K562 (cell line): Measurements from ENCODE around the gene TMEM217. TPM values are rescaled to one million over a fixed set of nuclear protein-coding genes. Genes with fewer than 3 reads are reported as not detected.

Experiments used
- DPF2 ChIP-seq: fragments of 450-650 bp; IDR thresholded peaks from 2 replicates; pipeline ENCODE4 v1.6.1; 2016
- E4F1 ChIP-seq: fragments of 250-450 bp; sonication (Bioruptor Pico); IDR thresholded peaks from 2 replicates; pipeline ENCODE4 v1.5.0; 2021; ENCODE audit warnings: mild to moderate bottlenecking, borderline replicate concordance
- ERF ChIP-seq: fragments of 450-650 bp; formaldehyde crosslinking; IDR thresholded peaks from 2 replicates; pipeline ENCODE4 v1.4.0; 2020; ENCODE audit warnings: mild to moderate bottlenecking, mixed read lengths
- ETV5 ChIP-seq: sonication (generic); formaldehyde crosslinking; IDR thresholded peaks from 2 replicates; pipeline ENCODE4 v1.4.0; 2020; ENCODE audit warnings: low read depth, mild to moderate bottlenecking, missing genetic modification reagents
- KAT8 ChIP-seq: fragments of 450-650 bp; IDR thresholded peaks from 2 replicates; pipeline ENCODE4 v1.6.1; 2016; ENCODE audit warnings: low read depth, mild to moderate bottlenecking
- LEF1 ChIP-seq: fragments of 450-650 bp; IDR thresholded peaks from 2 replicates; pipeline ENCODE4 v1.6.1; 2016; ENCODE audit warnings: mild to moderate bottlenecking
- MBD2 ChIP-seq: sonication (generic); IDR thresholded peaks from 2 replicates; pipeline ENCODE4 v1.6.1; 2016; ENCODE audit warnings: low read depth, borderline replicate concordance
- MED1 ChIP-seq: sonication (generic); formaldehyde crosslinking; IDR thresholded peaks from 2 replicates; pipeline ENCODE4 v1.8.1; 2023; ENCODE audit warnings: missing genetic modification reagents, borderline replicate concordance
- MTA1 ChIP-seq: fragments of 450-650 bp; IDR thresholded peaks from 2 replicates; pipeline ENCODE4 v1.6.1; 2017; ENCODE audit warnings: borderline replicate concordance
- SMARCA5 ChIP-seq: fragments of 450-650 bp; IDR thresholded peaks from 2 replicates; pipeline ENCODE4 v1.6.1; 2016
- TEAD4 ChIP-seq, 2 experiments: sonication (generic) in 1 of 2; formaldehyde crosslinking in 1 of 2; IDR thresholded peaks; 2 replicates each; pipeline versions ENCODE4 v1.6.1 to v1.8.0; 2012 to 2022; ENCODE audit warnings: borderline replicate concordance in 1 of 2, inconsistent platforms in 1 of 2, low read length in 1 of 2, mild to moderate bottlenecking in 1 of 2, missing genetic modification reagents in 1 of 2
- ZBTB40 ChIP-seq, 2 experiments: fragments of 450-650 bp in 1 of 2; sonication (generic) in 1 of 2; formaldehyde crosslinking in 1 of 2; IDR thresholded peaks; 2 replicates each; pipeline versions ENCODE4 v1.7.1 to v1.9.0; 2016 to 2022; ENCODE audit warnings: inconsistent platforms in 1 of 2, mild to moderate bottlenecking in 1 of 2, missing genetic modification reagents in 1 of 2
- ZEB2 ChIP-seq: fragments of 450-650 bp; IDR thresholded peaks from 2 replicates; pipeline ENCODE4 v1.6.1; 2016
- polyA plus RNA-seq, 8 experiments: library from polyadenylated mRNA; depleted of rRNA in 4 of 8; stranded (reverse) in 5 of 8; unstranded in 3 of 8; fragments of >200 nt; fragmentation: Nextera tagmentation in 2 of 8; fragmentation: Illumina TruSeq in 1 of 8; extraction: Ambion mirVana in 2 of 8; extraction: Trizol in 1 of 8; gene quantifications; 2 replicates each; pipeline versions ENCODE4 v1.2.1 to v1.2.3, GENCODE V29; 2011 to 2014; ENCODE audit warnings: inconsistent platforms in 1 of 8, missing spikeins in 1 of 8
- total RNA-seq, 7 experiments: library from RNA; depleted of rRNA in 6 of 7; stranded (reverse); fragments of >200 nt in 6 of 7; fragmentation: Illumina TruSeq in 2 of 7; extraction: Trizol in 2 of 7; gene quantifications; 2 replicates each; pipeline versions ENCODE4 v1.2.1 to v1.2.3, GENCODE V29; 2011 to 2021; ENCODE audit warnings: low replicate concordance in 1 of 7
- TF ChIP-seq, protein P1 (sequence below): fragments of 150-350 bp; conservative IDR thresholded peaks from 2 replicates; pipeline ENCODE4 v1.6.1; 2014; ENCODE audit warnings: low read length

TMEM217 gene
- total and polyA plus RNA-seq, 9 of the 15 experiments (the other 6 are each of a cell fraction or from before 2014, with no cell fraction given), result 1.3 to 8.0 (median 1.9) TPM

GRCh38 chr6:37232430-37233017 is 25.4 kb downstream of the TMEM217 start (continued):
- TF ChIP-seq MTA1 (peak; percentile 96), E4F1 (CRISPR knock-in tag) (no peak), KAT8 (no peak), TEAD4 (IDR thresholded peaks at IDR 0.05; ENCODE audit: low read length) (peak; percentile 96), TEAD4 (CRISPR knock-in tag; IDR thresholded peaks at IDR 0.05; ENCODE audit: borderline replicate concordance) (no peak), ERF (CRISPR knock-in tag) (0 out of 2 replicates have a peak, but pooled peaks have one; percentile 26), ZBTB40 (IDR thresholded peaks at IDR 0.05) (0 out of 2 replicates have a peak, but pooled peaks have one; percentile 46), ZBTB40 (CRISPR knock-in tag; IDR thresholded peaks at IDR 0.05) (no peak), MBD2 (peak; percentile 39; the same call in 1 of the 2 replicates), ZEB2 (peak; percentile 100), ETV5 (CRISPR knock-in tag) (peak; percentile 37; the same call in 1 of the 2 replicates), LEF1 (peak; percentile 85), MED1 (CRISPR knock-in tag) (no peak), SMARCA5 (peak; percentile 57), DPF2 (peak; percentile 99)
- TF ChIP-seq, protein P1, sequence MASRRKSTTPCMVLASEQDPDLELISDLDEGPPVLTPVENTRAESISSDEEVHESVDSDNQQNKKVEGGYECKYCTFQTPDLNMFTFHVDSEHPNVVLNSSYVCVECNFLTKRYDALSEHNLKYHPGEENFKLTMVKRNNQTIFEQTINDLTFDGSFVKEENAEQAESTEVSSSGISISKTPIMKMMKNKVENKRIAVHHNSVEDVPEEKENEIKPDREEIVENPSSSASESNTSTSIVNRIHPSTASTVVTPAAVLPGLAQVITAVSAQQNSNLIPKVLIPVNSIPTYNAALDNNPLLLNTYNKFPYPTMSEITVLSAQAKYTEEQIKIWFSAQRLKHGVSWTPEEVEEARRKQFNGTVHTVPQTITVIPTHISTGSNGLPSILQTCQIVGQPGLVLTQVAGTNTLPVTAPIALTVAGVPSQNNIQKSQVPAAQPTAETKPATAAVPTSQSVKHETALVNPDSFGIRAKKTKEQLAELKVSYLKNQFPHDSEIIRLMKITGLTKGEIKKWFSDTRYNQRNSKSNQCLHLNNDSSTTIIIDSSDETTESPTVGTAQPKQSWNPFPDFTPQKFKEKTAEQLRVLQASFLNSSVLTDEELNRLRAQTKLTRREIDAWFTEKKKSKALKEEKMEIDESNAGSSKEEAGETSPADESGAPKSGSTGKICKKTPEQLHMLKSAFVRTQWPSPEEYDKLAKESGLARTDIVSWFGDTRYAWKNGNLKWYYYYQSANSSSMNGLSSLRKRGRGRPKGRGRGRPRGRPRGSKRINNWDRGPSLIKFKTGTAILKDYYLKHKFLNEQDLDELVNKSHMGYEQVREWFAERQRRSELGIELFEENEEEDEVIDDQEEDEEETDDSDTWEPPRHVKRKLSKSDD, result no peak
